ENCODE data around the gene TNFAIP8L2.
A peak's percentile ranks its signal among the peaks of the same experiment; 100 is the strongest.

The TNFAIP8L2 gene

GRCh38 chr1:151137789-151138188, 18.7 kb upstream of the TNFAIP8L2 start:
- no peak overlapping the region for H3K27ac ChIP-seq
- TF ChIP-seq CTCF (conservative IDR thresholded peaks at IDR 0.05), result no peak

- TF ChIP-seq CTCF (conservative IDR thresholded peaks at IDR 0.05), result no peak
These were observed 13.9 kb upstream of the TNFAIP8L2 start for GRCh38 chr1:151142411-151143056.

GRCh38 chr1:151143057-151143435, 13.4 kb upstream of the TNFAIP8L2 start:
- H3K27ac ChIP-seq, result no peak overlapping the region
- TF ChIP-seq CTCF (conservative IDR thresholded peaks at IDR 0.05), result no peak

More at GRCh38 chr1:151142411-151143056, 13.9 kb upstream of the TNFAIP8L2 start:
- no peak overlapping the region for H3K27ac ChIP-seq

GRCh38 chr1:151143986-151144385, 12.5 kb upstream of the TNFAIP8L2 start:
- no peak overlapping the region for H3K27ac ChIP-seq
- TF ChIP-seq CTCF (conservative IDR thresholded peaks at IDR 0.05), result no peak

GRCh38 chr1:151144474-151145303, 11.8 kb upstream of the TNFAIP8L2 start:
- TF ChIP-seq CTCF (conservative IDR thresholded peaks at IDR 0.05), result no peak
- H3K27ac ChIP-seq, result no peak overlapping the region

- no peak overlapping the region for H3K27ac ChIP-seq
- TF ChIP-seq CTCF (conservative IDR thresholded peaks at IDR 0.05), result no peak
These were observed 11.0 kb upstream of the TNFAIP8L2 start for GRCh38 chr1:151145304-151146071.

- peak overlapping the region; percentile 46; the same call in 1 of the 2 replicates for H3K27ac ChIP-seq
- no peak for TF ChIP-seq CTCF (conservative IDR thresholded peaks at IDR 0.05)
These were observed 10.4 kb upstream of the TNFAIP8L2 start for GRCh38 chr1:151146072-151146411.

Data from VCaP (cell line).